GM12892 (cell line): ENCODE results near the gene SYNE2.

Experiments used
- POLR2A ChIP-seq: IDR thresholded peaks from 2 replicates; pipeline ENCODE4 v1.6.1; 2011; ENCODE audit warnings: low read depth, low read length, control low read depth
- POLR2AphosphoS5 ChIP-seq: IDR thresholded peaks from 2 replicates; pipeline ENCODE4 v1.6.1; 2011; ENCODE audit warnings: low read depth, low read length, control low read depth
- TAF1 ChIP-seq: IDR thresholded peaks from 2 replicates; pipeline ENCODE4 v1.6.1; 2011; ENCODE audit warnings: low read depth, mild to moderate bottlenecking, control low read depth, low read length, borderline replicate concordance

GRCh38 chr14:63901434-63902085, 48.8 kb downstream of the SYNE2 start:
- TF ChIP-seq POLR2A (no peak), POLR2AphosphoS5 (no peak), TAF1 (no peak)
